ENCODE measurements around the gene PYGL. TPM values are rescaled to one million over a fixed set of nuclear protein-coding genes. Genes with fewer than 3 reads are reported as not detected.
A peak's percentile ranks its signal among the peaks of the same experiment; 100 is the strongest.

PYGL gene
- total and polyA plus RNA-seq, 12 donors, result 2.9 to 18.6 (median 5.4) TPM

DNA sequence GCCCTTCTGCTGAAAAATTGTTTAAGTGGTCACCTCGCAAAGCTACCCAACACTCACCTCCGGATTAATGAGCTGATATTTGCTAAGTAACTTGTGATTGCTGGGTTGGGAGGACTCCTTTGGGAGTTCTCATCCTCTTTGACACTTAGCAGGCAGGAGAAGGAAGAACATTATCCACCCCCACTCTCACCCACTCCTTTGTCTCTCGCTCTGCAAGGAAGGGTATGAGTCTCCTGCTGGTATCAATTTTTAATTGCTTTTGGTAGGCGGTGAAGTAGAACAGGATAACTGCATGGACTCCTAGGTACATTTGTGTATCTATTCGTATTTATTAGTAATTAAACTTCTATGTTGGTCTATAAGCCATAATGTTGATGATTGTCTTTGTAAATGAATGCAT lies 79.3 kb downstream of the PYGL start:
- TF ChIP-seq, protein P1, sequence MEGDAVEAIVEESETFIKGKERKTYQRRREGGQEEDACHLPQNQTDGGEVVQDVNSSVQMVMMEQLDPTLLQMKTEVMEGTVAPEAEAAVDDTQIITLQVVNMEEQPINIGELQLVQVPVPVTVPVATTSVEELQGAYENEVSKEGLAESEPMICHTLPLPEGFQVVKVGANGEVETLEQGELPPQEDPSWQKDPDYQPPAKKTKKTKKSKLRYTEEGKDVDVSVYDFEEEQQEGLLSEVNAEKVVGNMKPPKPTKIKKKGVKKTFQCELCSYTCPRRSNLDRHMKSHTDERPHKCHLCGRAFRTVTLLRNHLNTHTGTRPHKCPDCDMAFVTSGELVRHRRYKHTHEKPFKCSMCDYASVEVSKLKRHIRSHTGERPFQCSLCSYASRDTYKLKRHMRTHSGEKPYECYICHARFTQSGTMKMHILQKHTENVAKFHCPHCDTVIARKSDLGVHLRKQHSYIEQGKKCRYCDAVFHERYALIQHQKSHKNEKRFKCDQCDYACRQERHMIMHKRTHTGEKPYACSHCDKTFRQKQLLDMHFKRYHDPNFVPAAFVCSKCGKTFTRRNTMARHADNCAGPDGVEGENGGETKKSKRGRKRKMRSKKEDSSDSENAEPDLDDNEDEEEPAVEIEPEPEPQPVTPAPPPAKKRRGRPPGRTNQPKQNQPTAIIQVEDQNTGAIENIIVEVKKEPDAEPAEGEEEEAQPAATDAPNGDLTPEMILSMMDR (IDR thresholded peaks at IDR 0.05), result no peak
- no peak overlapping the region for H3K27ac ChIP-seq
- H3K27me3 ChIP-seq, result peaks cover 0 to 12% (median 0%) of the 10 kb centered on the region in 7 donors
- H3K4me1 ChIP-seq, result peaks cover 0 to 14% (median 0%) of the 10 kb centered on the region in 9 donors
- ATAC-seq (no peak), DNase-seq (no peak)
- intact Hi-C loops (cut with DNase I), result loop anchor here in 8 of 10 donors (5.0 to 10.0 kb wide), 6 partner anchors 73 to 263 kb away; no protein-coding TSS in a partner anchor
- H3K9me3 ChIP-seq, result no peaks in the 10 kb centered on the region
- H3K36me3 ChIP-seq, result no peaks in the 10 kb centered on the region
- 85 to 88% methylated on average over 5 of the region's 5 CpGs for WGBS, 2 donors
- no peak overlapping the region for H3K4me3 ChIP-seq

DNA sequence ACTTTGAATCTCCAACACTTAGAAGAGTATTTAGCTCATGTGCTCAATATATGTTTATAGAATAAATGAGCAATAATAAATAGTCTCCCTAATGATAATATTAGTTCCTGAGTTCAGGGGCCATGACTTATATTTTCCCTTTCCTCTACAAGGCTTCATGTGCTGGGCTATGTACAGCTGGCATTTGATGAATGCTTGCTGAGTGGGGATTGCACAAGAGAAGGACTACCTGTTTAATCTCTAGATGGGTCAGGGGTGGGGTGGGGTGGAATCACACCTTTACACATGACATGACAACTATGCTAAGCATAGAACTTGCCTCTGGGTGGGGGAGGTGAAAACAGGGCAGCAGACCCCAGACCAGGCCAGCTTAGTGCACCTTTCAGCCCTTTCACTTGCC lies 80.0 kb downstream of the PYGL start:
- ATAC-seq, result no peak

DNA sequence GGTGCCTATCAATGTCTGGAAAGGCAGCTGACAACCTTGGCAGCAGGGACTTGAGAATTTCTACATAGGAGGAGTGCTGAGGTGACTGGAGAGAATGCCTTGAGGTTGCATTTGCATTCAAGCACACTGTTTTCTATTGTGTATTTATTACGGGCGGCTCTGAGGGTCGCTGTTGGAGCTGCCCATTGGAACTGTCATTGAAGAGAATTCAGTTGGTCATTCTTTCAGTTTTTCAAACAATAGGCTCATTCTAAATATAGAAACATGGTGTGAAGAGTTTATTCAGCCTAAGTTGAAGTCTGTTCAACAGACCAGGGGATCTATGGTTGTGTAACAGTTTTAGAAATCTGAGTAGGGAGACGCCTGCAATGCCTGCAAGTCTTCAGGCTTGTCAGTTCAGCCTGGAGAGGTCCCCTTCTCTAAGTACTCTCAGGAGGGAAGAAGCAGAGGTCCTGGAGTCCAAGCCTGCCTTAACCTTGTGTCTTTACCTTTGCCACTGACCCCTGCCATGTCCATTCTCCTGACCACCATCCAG lies 82.2 kb downstream of the PYGL start:
- intact Hi-C loops (cut with DNase I), result loop anchor here in 8 of 10 donors (5.0 to 10.0 kb wide), 6 partner anchors 70 to 260 kb away; no protein-coding TSS in a partner anchor
- TF ChIP-seq, protein P1 (IDR thresholded peaks at IDR 0.05), result no peak
- Histone ChIP-seq H3K4me3 (no peak overlapping the region), H3K27me3 (no peaks in the 10 kb centered on the region), H3K9me3 (no peaks in the 10 kb centered on the region), H3K27ac (no peak overlapping the region), H3K4me1 (peaks cover 0 to 21% (median 9%) of the 10 kb centered on the region in 9 donors), H3K36me3 (no peaks in the 10 kb centered on the region)
- ATAC-seq, result no peak
- DNase-seq, result no peak
- WGBS, 2 donors, result 62 to 67% methylated on average over 4 of the region's 4 CpGs

More for the DNA sequence above, 80.0 kb downstream of the PYGL start:
- no peak for DNase-seq
- no peaks in the 10 kb centered on the region for H3K36me3 ChIP-seq
- no peaks in the 10 kb centered on the region for H3K9me3 ChIP-seq
- intact Hi-C loops (cut with DNase I), result loop anchor here in 8 of 10 donors (5.0 to 10.0 kb wide), 6 partner anchors 72 to 262 kb away; no protein-coding TSS in a partner anchor
- no peak overlapping the region for H3K27ac ChIP-seq
- H3K4me1 ChIP-seq, result peaks cover 0 to 19% (median 7%) of the 10 kb centered on the region in 9 donors
- peaks cover 0 to 6% (median 0%) of the 10 kb centered on the region in 7 donors for H3K27me3 ChIP-seq
- no peak overlapping the region for H3K4me3 ChIP-seq
- TF ChIP-seq, protein P1 (IDR thresholded peaks at IDR 0.05), result no peak

DNA sequence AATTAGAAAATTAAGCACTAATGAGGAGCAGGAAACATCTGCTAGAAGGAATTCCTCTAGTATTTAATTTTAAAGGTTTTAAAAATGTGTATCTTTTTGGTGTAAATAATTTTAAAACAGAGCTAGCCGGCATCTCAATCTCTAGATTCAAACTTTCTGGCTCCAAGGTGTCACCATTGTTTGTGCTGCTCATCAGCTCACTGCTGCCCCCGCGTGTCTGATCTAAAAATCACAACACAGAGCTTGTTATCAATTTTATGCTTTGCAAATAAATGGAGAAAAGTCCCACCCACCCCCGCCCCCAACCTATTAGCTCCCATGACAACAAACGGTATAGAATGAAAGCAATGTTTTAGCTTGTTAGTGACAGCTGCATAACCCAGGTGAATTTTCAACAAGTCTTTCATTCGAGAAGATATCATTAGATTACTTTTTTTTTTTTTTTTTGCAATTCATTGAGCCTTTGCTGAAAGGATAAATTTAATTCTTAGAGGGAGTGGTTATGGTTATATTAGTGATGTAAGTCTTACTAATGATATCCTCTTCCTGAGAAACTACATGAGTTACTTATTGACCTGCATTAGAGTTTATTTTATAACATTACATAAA lies 83.7 kb downstream of the PYGL start:
- H3K27ac ChIP-seq, result peak overlapping the region in 9 of 10 donors; percentile 24 to 86 (median 64)

More for the DNA sequence above, 83.7 kb downstream of the PYGL start:
- intact Hi-C loops (cut with DNase I), result loop anchor here in 8 of 10 donors (2.0 to 10.0 kb wide), 7 partner anchors 68 to 258 kb away; no protein-coding TSS in a partner anchor
- H3K27me3 ChIP-seq, result no peaks in the 10 kb centered on the region
- ATAC-seq (peak; percentile 44 to 89 (median 80)), DNase-seq (peak; percentile 70 to 83)
- H3K4me3 ChIP-seq, result peak overlapping the region; percentile 30 to 63 (median 61)
- TF ChIP-seq, protein P1 (IDR thresholded peaks at IDR 0.05), result peak; percentile 69 to 86 (median 81)
- H3K4me1 ChIP-seq, result peaks cover 0 to 14% (median 9%) of the 10 kb centered on the region in 9 donors
- 4% methylated on average over 6 of the region's 6 CpGs for WGBS, 2 donors
- no peaks in the 10 kb centered on the region for H3K9me3 ChIP-seq
- H3K36me3 ChIP-seq, result no peaks in the 10 kb centered on the region

Data from heart right ventricle (tissue), 16 donors.